GM18867 (cell line): ENCODE results near the gene MALSU1.

Experiments
- ATAC-seq: cut with Tn5 transposase; IDR thresholded peaks from one replicate; pipeline ENCODE4 v1.9.1; 2021; ENCODE audit warnings: mild to moderate bottlenecking, moderate library complexity; ENCODE audit not compliant: unreplicated experiment

Gene MALSU1

GRCh38 chr7:23335136-23335535 is 36.0 kb downstream of the MALSU1 start:
- ATAC-seq, result no peak

GRCh38 chr7:23335621-23336020 is 36.5 kb downstream of the MALSU1 start:
- ATAC-seq, result no peak

- ATAC-seq, result no peak
Observed at GRCh38 chr7:23336086-23336485, 36.9 kb downstream of the MALSU1 start.

- no peak for ATAC-seq
Observed at GRCh38 chr7:23336799-23337283, 37.7 kb downstream of the MALSU1 start.

- ATAC-seq, result no peak
Observed at GRCh38 chr7:23337374-23337773, 38.2 kb downstream of the MALSU1 start.

GRCh38 chr7:23338439-23338838 is 39.3 kb downstream of the MALSU1 start:
- ATAC-seq, result no peak

GRCh38 chr7:23338863-23339262 is 39.7 kb downstream of the MALSU1 start:
- ATAC-seq, result no peak

- no peak for ATAC-seq
Observed at GRCh38 chr7:23341846-23342598, 42.9 kb downstream of the MALSU1 start.

- no peak for ATAC-seq
Observed at GRCh38 chr7:23343102-23343501, 44.0 kb downstream of the MALSU1 start.

- no peak for ATAC-seq
Observed at GRCh38 chr7:23343806-23344475, 44.8 kb downstream of the MALSU1 start.

GRCh38 chr7:23345601-23346000 is 46.5 kb downstream of the MALSU1 start:
- no peak for ATAC-seq

- ATAC-seq, result peak; percentile 63
Observed at GRCh38 chr7:23346316-23346715, 47.2 kb downstream of the MALSU1 start.

GRCh38 chr7:23347033-23347681 is 48.0 kb downstream of the MALSU1 start:
- ATAC-seq, result no peak

- no peak for ATAC-seq
Observed at GRCh38 chr7:23347682-23348180, 48.6 kb downstream of the MALSU1 start.

- no peak for ATAC-seq
Observed at GRCh38 chr7:23349484-23350157, 50.5 kb downstream of the MALSU1 start.

GRCh38 chr7:23350466-23350865 is 51.3 kb downstream of the MALSU1 start:
- ATAC-seq, result no peak

- peak; percentile 36 for ATAC-seq
Observed at GRCh38 chr7:23353172-23353571, 54.0 kb downstream of the MALSU1 start.

GRCh38 chr7:23356168-23356567 is 57.0 kb downstream of the MALSU1 start:
- no peak for ATAC-seq

GRCh38 chr7:23356726-23357125 is 57.6 kb downstream of the MALSU1 start:
- ATAC-seq, result no peak

GRCh38 chr7:23357190-23358093 is 58.3 kb downstream of the MALSU1 start:
- no peak for ATAC-seq
